ENCODE data around the gene RNPC3. TPM values are rescaled to one million over a fixed set of nuclear protein-coding genes. Genes with fewer than 3 reads are reported as not detected.
"Not testable (repeated sequence)": the region's sequence is repeated elsewhere in the genome, so short reads cannot be mapped to it uniquely, and the experiment has no call there.

The RNPC3 gene
- total RNA-seq, 1 experiment from 2014 or later, result 4.1 TPM

DNA sequence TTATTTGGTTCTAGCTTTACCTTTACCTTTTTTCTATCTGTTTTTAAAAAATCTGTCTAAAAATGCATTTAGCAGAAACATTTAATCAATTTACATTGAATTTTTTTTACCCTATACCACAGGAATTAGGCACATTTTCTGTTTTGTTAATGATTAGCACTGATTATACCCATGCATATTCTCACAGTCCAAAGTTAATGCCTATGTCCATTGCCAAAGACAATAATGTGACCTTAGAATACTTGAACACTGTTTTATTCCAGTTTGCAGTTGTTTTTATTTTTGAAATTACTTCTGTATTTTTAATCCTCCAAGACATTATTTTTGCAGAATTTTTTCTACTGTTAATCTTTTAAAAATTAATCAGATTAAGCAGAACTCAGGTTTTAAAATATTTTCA lies 34.9 kb downstream of the RNPC3 start:
- DNase-seq (ENCODE audit: low read depth), result no peak

- not testable (repeated sequence) for DNase-seq (ENCODE audit: low read depth)
Measured at GRCh38 chr1:103561124-103561523, 35.6 kb downstream of the RNPC3 start.

DNA sequence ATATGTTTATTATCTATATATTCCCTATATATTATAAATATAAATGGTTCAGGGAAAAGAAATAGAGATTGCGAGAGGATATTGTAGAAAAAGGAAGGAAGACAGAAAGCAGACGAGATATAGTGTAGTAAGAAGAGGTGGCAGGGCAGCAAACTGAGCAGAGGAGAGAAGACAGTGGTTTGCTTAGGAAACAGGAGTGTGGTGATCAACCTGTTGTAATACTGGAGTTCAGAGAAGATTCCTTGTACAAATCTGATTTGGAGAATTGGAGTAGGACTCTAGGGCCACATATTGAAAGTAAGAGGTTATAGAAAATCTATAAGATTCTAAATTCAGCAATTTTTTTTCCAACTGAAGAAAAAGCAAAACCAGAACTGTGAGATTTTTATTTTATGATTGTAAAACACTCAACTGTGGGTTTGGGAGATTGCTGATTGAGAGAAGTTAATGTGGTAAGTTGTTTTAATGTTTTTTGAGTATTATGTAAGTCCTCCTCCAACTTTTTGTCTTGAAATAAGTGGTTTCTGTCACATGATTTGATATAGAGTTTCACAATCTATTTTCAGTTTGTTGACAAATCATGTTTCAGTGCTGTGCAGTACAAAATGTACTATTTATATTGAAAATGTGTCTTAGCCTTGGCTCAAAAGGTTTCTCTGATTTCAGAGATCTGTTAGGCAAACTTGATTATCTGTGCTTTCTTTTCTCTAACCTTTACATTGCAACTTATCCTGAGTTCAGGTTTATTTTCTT lies 36.3 kb downstream of the RNPC3 start:
- no peak for DNase-seq (ENCODE audit: low read depth)

DNA sequence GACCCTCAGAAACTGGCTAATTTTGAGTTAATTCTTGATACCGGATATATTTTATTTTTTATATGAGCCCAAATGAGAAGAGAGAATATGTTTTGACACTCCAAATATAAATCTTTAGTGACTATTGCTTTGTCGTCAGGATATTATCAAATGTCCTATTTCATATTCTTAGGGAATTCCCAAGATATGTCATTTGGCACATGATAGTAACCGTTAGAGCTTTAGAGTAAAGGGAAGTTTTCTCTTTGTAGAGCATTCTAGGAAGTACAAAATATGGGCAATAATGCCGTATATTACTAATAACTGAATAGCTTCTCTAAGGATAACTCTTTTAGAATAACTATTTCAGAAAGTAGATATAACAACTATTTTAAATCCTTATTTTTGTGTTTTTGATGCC lies 37.6 kb downstream of the RNPC3 start:
- DNase-seq (ENCODE audit: low read depth), result no peak

DNA sequence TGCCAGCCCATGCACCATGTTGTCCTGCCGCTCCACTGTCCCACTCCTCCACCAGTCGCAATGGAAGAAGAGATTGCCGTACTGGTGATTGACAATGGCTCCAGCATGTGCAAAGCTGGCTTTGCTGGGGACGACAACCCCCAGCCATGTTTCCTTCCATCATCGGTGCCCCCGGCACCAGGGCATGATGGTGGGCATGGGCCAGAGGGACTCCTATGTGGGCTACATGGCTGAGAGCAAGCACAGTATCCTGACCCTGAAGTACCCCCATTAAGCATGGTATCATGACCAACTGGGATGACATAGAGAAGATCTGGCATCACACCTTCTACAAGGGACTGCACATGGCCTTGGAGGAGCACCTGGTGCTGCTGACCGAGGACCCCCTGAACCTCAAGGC lies 44.0 kb downstream of the RNPC3 start:
- no peak for DNase-seq (ENCODE audit: low read depth)

DNA sequence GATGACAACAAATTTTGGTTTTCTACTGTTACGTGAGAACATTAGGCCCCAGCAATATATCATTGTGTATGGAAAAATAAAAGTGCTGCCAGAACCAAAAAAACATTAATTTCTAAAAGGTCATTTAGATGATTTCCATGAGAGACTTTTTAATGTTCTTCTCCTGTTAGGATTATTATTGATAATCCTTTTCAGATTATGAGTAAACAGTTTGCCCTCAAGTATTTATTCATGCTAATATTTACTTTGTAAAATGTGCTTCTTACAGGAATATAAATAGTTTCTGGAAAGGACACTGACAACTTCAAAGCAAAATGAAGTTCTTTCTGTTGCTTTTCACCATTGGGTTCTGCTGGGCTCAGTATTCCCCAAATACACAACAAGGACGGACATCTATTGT lies 45.8 kb downstream of the RNPC3 start, which contains the start of gene AMY2B:
TSS of gene AMY2B (plus strand) at position 301 of the 400 bp plus-strand sequence. CDS start at position 315, 14 bp downstream.
- not testable (repeated sequence) for DNase-seq (ENCODE audit: low read depth)

- no peak for DNase-seq (ENCODE audit: low read depth)
Measured at GRCh38 chr1:103576065-103576464, 50.6 kb downstream of the RNPC3 start.

DNA sequence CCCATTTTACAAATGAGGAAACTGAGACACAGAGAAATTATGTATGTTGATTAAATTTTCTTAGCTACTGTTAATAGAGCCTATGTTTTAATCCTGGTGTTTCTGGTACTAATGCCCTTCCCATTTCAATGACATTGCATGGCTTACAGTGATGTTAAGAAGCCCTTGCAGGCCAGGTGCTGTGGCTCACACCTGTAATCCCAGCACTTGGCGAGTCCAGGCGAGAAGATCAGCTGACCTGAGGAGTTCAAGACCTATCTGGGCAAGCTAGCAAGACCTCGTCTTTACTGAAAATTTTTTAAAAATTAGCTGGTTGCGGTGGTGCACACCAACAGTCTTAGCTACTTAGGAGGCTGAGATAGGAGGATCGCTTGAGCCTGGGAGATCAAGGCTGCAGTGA lies 51.3 kb downstream of the RNPC3 start:
- DNase-seq (ENCODE audit: low read depth), result not testable (repeated sequence)

GRCh38 chr1:103582464-103582863 lies 57.0 kb downstream of the RNPC3 start:
- no peak for DNase-seq (ENCODE audit: low read depth)

GRCh38 chr1:103583887-103584286 lies 58.4 kb downstream of the RNPC3 start:
- no peak for DNase-seq (ENCODE audit: low read depth)

DNA sequence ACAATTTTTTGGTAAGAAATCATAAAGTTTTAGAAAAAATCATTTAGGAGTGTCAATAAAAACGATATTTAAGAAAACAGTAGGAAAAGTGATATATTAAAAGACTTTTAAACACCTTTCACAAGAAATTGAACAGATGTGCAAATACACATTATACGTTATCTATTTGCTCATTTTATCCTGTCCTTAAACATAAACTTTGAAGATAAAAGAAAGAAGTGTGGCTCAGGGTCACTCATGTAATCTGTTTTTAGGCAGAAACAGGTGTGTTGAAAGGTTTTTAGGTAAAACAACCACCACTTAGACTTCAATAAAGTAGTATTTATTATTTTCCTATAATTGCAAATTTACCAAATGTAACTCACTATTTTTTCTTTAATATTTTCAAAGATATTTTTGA lies 59.0 kb downstream of the RNPC3 start:
- no peak for DNase-seq (ENCODE audit: low read depth)

DNA sequence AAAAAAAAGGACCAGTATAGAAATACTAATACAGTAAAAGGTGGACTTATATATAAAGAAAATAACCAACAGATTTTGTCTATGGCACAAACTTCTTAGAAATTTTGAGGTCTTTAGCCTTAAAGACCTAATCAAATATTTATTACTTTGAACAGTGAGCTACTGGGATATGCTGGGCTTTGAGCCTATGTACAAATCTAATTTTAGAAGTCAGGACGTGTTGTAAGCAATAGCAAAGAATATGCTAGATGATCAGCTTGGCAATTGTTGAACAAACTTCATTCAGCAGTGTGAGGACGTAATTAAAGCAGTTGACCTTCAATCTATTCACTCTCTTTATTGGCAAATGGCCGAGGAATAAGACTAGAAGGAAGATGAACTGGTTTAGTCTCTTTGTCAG lies 77.2 kb downstream of the RNPC3 start:
- DNase-seq (ENCODE audit: low read depth), result not testable (repeated sequence)

Other genes starting within 250 kb of the RNPC3 start
- 0.39 and 2.0 TPM in 2 replicates for gene AMY2B, start 45.9 kb downstream of the RNPC3 start, total RNA-seq (2014; rRNA removed; shearing (Covaris generic))
- gene AMY2A, start 91.7 kb downstream of the RNPC3 start, total RNA-seq (2014; rRNA removed; shearing (Covaris generic)), result not detected in 2 replicates
- not detected in 2 replicates for gene AMY1A, start 130.1 kb downstream of the RNPC3 start, total RNA-seq (2014; rRNA removed; shearing (Covaris generic))
- gene AMY1B, start 170.5 kb downstream of the RNPC3 start, total RNA-seq (2014; rRNA removed; shearing (Covaris generic)), result not detected in 2 replicates
- gene AMY1C, start 224.2 kb downstream of the RNPC3 start, total RNA-seq (2014; rRNA removed; shearing (Covaris generic)), result not detected in 2 replicates